ENCODE measurements around the gene UBE3D. TPM values are rescaled to one million over a fixed set of nuclear protein-coding genes. Genes with fewer than 3 reads are reported as not detected.

UBE3D gene
- total and polyA plus RNA-seq, 12 donors: 1.9 to 4.6 (median 2.6) TPM

DNA sequence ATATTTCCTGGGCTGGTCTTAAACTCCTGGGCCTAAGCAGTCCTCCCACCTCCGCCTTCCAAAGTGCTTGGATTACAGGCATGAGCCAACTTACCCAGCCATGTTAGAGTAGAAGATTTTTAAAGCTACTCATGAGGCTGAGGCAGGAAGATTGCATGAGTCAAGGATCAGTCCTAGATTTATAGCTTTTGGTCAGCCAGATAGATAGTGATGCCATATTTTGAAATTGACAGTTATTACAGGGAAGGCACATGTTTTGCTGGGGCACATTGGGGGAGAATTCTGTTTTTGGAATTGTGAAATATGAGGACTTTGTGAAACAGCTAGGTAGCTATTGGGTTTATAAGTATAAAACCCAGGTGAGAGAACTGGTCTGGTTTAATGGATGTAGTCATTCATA is 42.7 kb upstream of the UBE3D start:
- peaks cover 0 to 78% (median 19%) of the 10 kb centered on the region in 9 donors for H3K36me3 ChIP-seq
- H3K4me1 ChIP-seq: peaks cover 0 to 1% (median 0%) of the 10 kb centered on the region in 9 donors
- 95 to 100% methylated on average over 1 of the region's 1 CpG for WGBS, 2 donors
- intact Hi-C loops (cut with DNase I): no loop called here
- H3K4me3 ChIP-seq: no peak overlapping the region
- ATAC-seq: no peak
- peaks cover 0 to 15% (median 0%) of the 10 kb centered on the region in 11 donors for H3K9me3 ChIP-seq
- no peak for DNase-seq
- no peaks in the 10 kb centered on the region for H3K27me3 ChIP-seq
- TF ChIP-seq, protein P1, sequence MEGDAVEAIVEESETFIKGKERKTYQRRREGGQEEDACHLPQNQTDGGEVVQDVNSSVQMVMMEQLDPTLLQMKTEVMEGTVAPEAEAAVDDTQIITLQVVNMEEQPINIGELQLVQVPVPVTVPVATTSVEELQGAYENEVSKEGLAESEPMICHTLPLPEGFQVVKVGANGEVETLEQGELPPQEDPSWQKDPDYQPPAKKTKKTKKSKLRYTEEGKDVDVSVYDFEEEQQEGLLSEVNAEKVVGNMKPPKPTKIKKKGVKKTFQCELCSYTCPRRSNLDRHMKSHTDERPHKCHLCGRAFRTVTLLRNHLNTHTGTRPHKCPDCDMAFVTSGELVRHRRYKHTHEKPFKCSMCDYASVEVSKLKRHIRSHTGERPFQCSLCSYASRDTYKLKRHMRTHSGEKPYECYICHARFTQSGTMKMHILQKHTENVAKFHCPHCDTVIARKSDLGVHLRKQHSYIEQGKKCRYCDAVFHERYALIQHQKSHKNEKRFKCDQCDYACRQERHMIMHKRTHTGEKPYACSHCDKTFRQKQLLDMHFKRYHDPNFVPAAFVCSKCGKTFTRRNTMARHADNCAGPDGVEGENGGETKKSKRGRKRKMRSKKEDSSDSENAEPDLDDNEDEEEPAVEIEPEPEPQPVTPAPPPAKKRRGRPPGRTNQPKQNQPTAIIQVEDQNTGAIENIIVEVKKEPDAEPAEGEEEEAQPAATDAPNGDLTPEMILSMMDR (IDR thresholded peaks at IDR 0.05): no peak
- no peak overlapping the region for H3K27ac ChIP-seq

DNA sequence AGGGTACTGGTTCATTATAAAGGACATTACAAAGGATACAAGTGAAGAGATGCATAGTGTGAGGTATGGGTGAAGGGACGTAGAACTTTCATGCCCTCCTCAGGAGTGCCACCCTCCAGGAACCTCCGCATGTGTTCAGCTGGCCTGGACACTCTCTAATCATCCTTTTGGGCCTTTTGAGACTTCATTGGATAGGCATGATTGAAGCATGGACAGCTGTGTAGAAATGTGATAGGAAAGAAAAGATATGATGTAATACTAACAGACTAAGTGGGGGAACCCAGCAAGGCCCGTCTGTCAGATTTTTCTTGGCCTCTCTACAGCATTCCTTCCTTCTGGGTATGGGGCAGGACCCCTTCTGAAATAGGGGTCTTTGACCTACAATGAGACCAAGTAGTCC is 32.9 kb upstream of the UBE3D start:
- WGBS, 2 donors: 81 to 85% methylated on average over 3 of the region's 3 CpGs
- H3K27me3 ChIP-seq: no peaks in the 10 kb centered on the region
- ATAC-seq: no peak

DNA sequence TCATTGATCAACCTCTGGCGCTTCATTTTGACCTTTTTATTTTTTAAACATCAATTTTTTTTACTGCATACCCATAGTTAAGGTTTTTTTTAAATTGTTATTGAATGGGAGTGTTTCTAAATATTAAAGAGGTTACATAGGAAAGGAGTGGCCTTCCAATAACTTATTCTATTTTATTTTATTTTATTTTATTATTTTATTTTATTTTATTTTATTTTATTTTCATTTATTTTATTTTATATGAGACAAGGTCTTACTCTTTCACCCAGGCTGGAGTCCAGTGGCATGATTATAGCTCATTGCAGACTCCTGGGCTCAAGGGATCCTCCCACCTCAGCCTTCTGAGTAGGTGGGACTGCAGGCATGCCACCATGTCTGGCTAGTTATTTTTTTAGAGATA is 32.0 kb upstream of the UBE3D start:
- Histone ChIP-seq H3K4me3 (no peak overlapping the region), H3K4me1 (peaks cover 0 to 17% (median 5%) of the 10 kb centered on the region in 9 donors), H3K9me3 (peaks cover 0 to 6% (median 0%) of the 10 kb centered on the region in 11 donors), H3K27ac (no peak overlapping the region), H3K27me3 (no peaks in the 10 kb centered on the region), H3K36me3 (peaks cover 0 to 40% (median 4%) of the 10 kb centered on the region in 9 donors)
- intact Hi-C loops (cut with DNase I): no loop called here
- WGBS, 2 donors: 92 to 95% methylated on average over 1 of the region's 1 CpG
- DNase-seq (no peak), ATAC-seq (no peak)
- TF ChIP-seq, protein P1 (IDR thresholded peaks at IDR 0.05): no peak

More for the DNA sequence above, 32.9 kb upstream of the UBE3D start:
- TF ChIP-seq, protein P1 (IDR thresholded peaks at IDR 0.05): no peak
- DNase-seq: no peak
- Histone ChIP-seq H3K9me3 (peaks cover 0 to 6% (median 0%) of the 10 kb centered on the region in 11 donors), H3K36me3 (peaks cover 0 to 49% (median 9%) of the 10 kb centered on the region in 9 donors), H3K27ac (no peak overlapping the region), H3K4me1 (peaks cover 0 to 11% (median 4%) of the 10 kb centered on the region in 9 donors), H3K4me3 (no peak overlapping the region)
- intact Hi-C loops (cut with DNase I): no loop called here

DNA sequence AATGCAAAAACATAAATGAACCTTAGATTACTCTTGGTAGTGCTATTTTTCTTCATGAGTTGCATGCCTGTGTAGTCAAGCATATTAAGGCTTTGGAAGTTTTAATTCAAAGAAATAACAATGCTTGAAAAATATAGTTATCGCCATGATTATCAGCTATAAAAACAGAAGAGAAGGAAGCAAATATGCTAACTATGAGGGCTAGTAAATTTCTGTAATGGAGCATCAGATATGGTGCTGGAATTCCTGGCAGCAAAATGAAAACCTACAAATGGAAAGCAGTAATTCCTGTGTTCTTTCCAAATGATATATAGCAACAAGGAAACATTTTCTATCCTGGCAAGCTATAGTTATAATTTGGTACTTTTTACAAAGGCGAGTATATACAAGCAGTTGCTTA is 31.6 kb upstream of the UBE3D start:
- DNase-seq: no peak
- Histone ChIP-seq H3K4me1 (peaks cover 0 to 19% (median 6%) of the 10 kb centered on the region in 9 donors), H3K9me3 (peaks cover 0 to 6% (median 0%) of the 10 kb centered on the region in 11 donors), H3K4me3 (no peak overlapping the region), H3K36me3 (peaks cover 0 to 35% (median 0%) of the 10 kb centered on the region in 9 donors), H3K27ac (no peak overlapping the region), H3K27me3 (no peaks in the 10 kb centered on the region)
- ATAC-seq: no peak
- TF ChIP-seq, protein P1 (IDR thresholded peaks at IDR 0.05): no peak
- intact Hi-C loops (cut with DNase I): no loop called here
- 78% methylated on average over 2 of the region's 2 CpGs for WGBS, 2 donors
